GM12891 (cell line): ENCODE data around the gene OR6K2.

Experiments used
- PAX5 ChIP-seq: IDR thresholded peaks from 2 replicates; pipeline ENCODE4 v1.6.1; 2011; ENCODE audit warnings: low read length, moderate library complexity, mild to moderate bottlenecking; ENCODE audit not compliant: insufficient read depth, severe bottlenecking
- POLR2A ChIP-seq: IDR thresholded peaks from 2 replicates; pipeline ENCODE4 v1.6.1; 2011; ENCODE audit warnings: low read depth, low read length, control low read depth
- POLR2AphosphoS5 ChIP-seq: IDR thresholded peaks from 2 replicates; pipeline ENCODE4 v1.6.1; 2011; ENCODE audit warnings: low read depth, low read length, control low read depth
- POU2F2 ChIP-seq: IDR thresholded peaks from 2 replicates; pipeline ENCODE4 v1.6.1; 2011; ENCODE audit warnings: low read depth, mild to moderate bottlenecking, control low read depth, low read length, moderate library complexity
- SPI1 ChIP-seq: IDR thresholded peaks from 2 replicates; pipeline ENCODE4 v1.6.1; 2011; ENCODE audit warnings: low read depth, low read length, control low read depth
- TAF1 ChIP-seq: IDR thresholded peaks from 2 replicates; pipeline ENCODE4 v1.6.1; 2011; ENCODE audit warnings: low read depth, low read length, control low read depth

- TF ChIP-seq POLR2AphosphoS5 (no peak), POLR2A (no peak), PAX5 (no peak), SPI1 (no peak), TAF1 (no peak), POU2F2 (no peak)
These were observed 46.4 kb downstream of the OR6K2 start for GRCh38 chr1:158654086-158654485.
